ENCODE data around the gene HLA-B. TPM values are rescaled to one million over a fixed set of nuclear protein-coding genes. Genes with fewer than 3 reads are reported as not detected.

HLA-B gene
- polyA plus RNA-seq, 3 donors = 5,055 to 6,999 (median 6,126) TPM

DNA sequence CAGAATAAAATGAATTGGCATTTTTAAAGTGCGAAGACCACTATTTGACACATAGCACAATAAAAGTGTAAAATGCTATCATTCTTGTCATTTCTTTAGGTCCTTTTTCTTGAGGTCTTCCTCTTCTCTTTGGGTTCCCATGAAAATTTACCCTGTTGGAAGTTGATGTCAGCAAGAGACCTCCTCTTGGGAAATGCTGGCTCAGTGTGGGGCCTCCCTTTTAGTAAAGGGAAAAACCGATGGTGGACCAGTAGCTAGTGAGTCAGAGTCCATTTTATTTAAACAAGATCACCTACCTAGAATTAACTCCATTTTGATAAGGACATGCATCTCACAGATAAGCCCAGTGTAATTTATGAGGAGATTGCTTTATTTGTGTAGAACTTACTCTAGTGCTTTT is 47.3 kb downstream of the HLA-B start:
- Mint-ChIP-seq H3K4me1 (peaks cover 11% of the 10 kb centered on the region), H3K27me3 (ENCODE audit: low read depth in 3 of 3) (peaks cover 15 to 65% (median 62%) of the 10 kb centered on the region in 3 donors), H3K4me3 (peak overlapping the region in 1 of 2 donors; percentile 67), H3K9me3 (peaks cover 0 to 11% (median 3%) of the 10 kb centered on the region in 7 donors), H3K36me3 (no peaks in the 10 kb centered on the region), H3K27ac (no peak overlapping the region)
- intact Hi-C loops (cut with micrococcal nuclease) = loop anchor here in 1 of 2 donors (5.0 kb wide), 2 partner anchors 42 to 43 kb away; no protein-coding TSS in a partner anchor
- no peak overlapping the region for H3K9ac ChIP-seq (ENCODE audit: insufficient read depth, low read length, poor library complexity, severe bottlenecking)
- DNase-seq = no peak
- H3K4me2 ChIP-seq (replicated peaks; ENCODE audit: extremely low read depth, low read length, poor library complexity, severe bottlenecking) = no peak overlapping the region
- peaks cover 9 to 10% of the 10 kb centered on the region in 2 donors for H3K4me1 ChIP-seq (ENCODE audit: control insufficient read depth in 1 of 2, insufficient read depth in 2 of 2, low read length in 2 of 2)
- no peaks in the 10 kb centered on the region for H4K20me1 ChIP-seq (ENCODE audit: insufficient read depth, low read length)
- H3K79me2 ChIP-seq (ENCODE audit: insufficient read depth, low read length) = no peaks in the 10 kb centered on the region
- peaks cover 32 to 40% of the 10 kb centered on the region in 2 donors for H3K27me3 ChIP-seq (ENCODE audit: control insufficient read depth in 2 of 2, insufficient read depth in 2 of 2, low read length in 2 of 2)
- H3K4me3 ChIP-seq (replicated peaks in 1 of 3; ENCODE audit: low read depth in 2 of 3, low read length in 3 of 3) = no peak overlapping the region
- no CpG with 5 or more reads among the region's 2 CpGs for WGBS (ENCODE audit: insufficient coverage)
- H2AFZ ChIP-seq (ENCODE audit: insufficient read depth, low read depth, low read length, poor library complexity, severe bottlenecking) = no peak overlapping the region
- H3K36me3 ChIP-seq (replicated peaks in 1 of 2; ENCODE audit: control insufficient read depth in 1 of 2, insufficient read depth in 2 of 2, low read length in 2 of 2) = no peaks in the 10 kb centered on the region
- peaks cover 4 to 6% of the 10 kb centered on the region in 2 donors for H3K9me3 ChIP-seq (replicated peaks in 1 of 2; ENCODE audit: control insufficient read depth in 1 of 2, insufficient read depth in 1 of 2, low read length in 2 of 2)
- TF ChIP-seq, protein P1, sequence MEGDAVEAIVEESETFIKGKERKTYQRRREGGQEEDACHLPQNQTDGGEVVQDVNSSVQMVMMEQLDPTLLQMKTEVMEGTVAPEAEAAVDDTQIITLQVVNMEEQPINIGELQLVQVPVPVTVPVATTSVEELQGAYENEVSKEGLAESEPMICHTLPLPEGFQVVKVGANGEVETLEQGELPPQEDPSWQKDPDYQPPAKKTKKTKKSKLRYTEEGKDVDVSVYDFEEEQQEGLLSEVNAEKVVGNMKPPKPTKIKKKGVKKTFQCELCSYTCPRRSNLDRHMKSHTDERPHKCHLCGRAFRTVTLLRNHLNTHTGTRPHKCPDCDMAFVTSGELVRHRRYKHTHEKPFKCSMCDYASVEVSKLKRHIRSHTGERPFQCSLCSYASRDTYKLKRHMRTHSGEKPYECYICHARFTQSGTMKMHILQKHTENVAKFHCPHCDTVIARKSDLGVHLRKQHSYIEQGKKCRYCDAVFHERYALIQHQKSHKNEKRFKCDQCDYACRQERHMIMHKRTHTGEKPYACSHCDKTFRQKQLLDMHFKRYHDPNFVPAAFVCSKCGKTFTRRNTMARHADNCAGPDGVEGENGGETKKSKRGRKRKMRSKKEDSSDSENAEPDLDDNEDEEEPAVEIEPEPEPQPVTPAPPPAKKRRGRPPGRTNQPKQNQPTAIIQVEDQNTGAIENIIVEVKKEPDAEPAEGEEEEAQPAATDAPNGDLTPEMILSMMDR (IDR thresholded peaks at IDR 0.05) = no peak
- no peak overlapping the region for H3K27ac ChIP-seq (ENCODE audit: low read depth in 1 of 2, low read length in 2 of 2)

DNA sequence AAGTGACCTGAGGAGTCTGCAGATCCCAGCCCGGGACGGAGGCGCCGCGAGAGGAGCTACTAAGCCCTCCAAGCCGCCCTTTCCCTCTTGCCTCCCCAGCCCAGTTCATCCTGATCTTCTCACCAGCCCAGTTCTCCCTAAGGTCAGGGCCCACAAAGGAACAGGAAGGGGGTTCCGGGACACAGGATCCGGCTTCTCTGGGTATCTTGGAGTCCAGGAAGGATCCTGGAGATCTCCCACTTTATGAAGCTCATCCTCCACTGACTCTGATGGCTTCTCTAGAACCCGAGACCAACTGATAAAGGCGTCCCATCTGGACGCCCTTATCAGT is 48.2 kb downstream of the HLA-B start:
- no peaks in the 10 kb centered on the region for H3K36me3 ChIP-seq (replicated peaks in 1 of 2; ENCODE audit: control insufficient read depth in 1 of 2, insufficient read depth in 2 of 2, low read length in 2 of 2)
- H3K4me3 ChIP-seq (replicated peaks in 1 of 3; ENCODE audit: low read depth in 2 of 3, low read length in 3 of 3) = peak overlapping the region in 1 of 3 experiments; percentile 65
- Mint-ChIP-seq H3K9me3 (peaks cover 0 to 11% (median 3%) of the 10 kb centered on the region in 7 donors), H3K4me1 (peaks cover 14% of the 10 kb centered on the region), H3K4me3 (peak overlapping the region in 1 of 2 donors; percentile 86), H3K36me3 (no peaks in the 10 kb centered on the region), H3K27ac (no peak overlapping the region), H3K27me3 (ENCODE audit: low read depth in 3 of 3) (peaks cover 15 to 64% (median 60%) of the 10 kb centered on the region in 3 donors)
- intact Hi-C loops (cut with micrococcal nuclease) = loop anchor here in 1 of 2 donors (5.0 kb wide), 1 partner anchor 42 kb away; no protein-coding TSS in a partner anchor
- WGBS (ENCODE audit: insufficient coverage) = 43% methylated on average over 2 of the region's 11 CpGs
- peak overlapping the region; percentile 69 for H3K4me2 ChIP-seq (replicated peaks; ENCODE audit: extremely low read depth, low read length, poor library complexity, severe bottlenecking)
- H3K27me3 ChIP-seq (ENCODE audit: control insufficient read depth in 2 of 2, insufficient read depth in 2 of 2, low read length in 2 of 2) = peaks cover 26 to 37% of the 10 kb centered on the region in 2 donors
- H3K4me1 ChIP-seq (ENCODE audit: control insufficient read depth in 1 of 2, insufficient read depth in 2 of 2, low read length in 2 of 2) = peaks cover 9 to 10% of the 10 kb centered on the region in 2 donors
- H3K9ac ChIP-seq (ENCODE audit: insufficient read depth, low read length, poor library complexity, severe bottlenecking) = no peak overlapping the region
- H3K9me3 ChIP-seq (replicated peaks in 1 of 2; ENCODE audit: control insufficient read depth in 1 of 2, insufficient read depth in 1 of 2, low read length in 2 of 2) = peaks cover 4 to 6% of the 10 kb centered on the region in 2 donors
- H3K79me2 ChIP-seq (ENCODE audit: insufficient read depth, low read length) = no peaks in the 10 kb centered on the region
- H3K27ac ChIP-seq (ENCODE audit: low read depth in 1 of 2, low read length in 2 of 2) = no peak overlapping the region
- H2AFZ ChIP-seq (ENCODE audit: insufficient read depth, low read depth, low read length, poor library complexity, severe bottlenecking) = peak overlapping the region; percentile 75
- DNase-seq = no peak
- TF ChIP-seq, protein P1 (IDR thresholded peaks at IDR 0.05) = no peak
- no peaks in the 10 kb centered on the region for H4K20me1 ChIP-seq (ENCODE audit: insufficient read depth, low read length)
